ENCODE results near the gene EDA. TPM values are rescaled to one million over a fixed set of nuclear protein-coding genes. Genes with fewer than 3 reads are reported as not detected.

EDA gene
- total and polyA plus RNA-seq, 10 donors: 0.28 to 7.2 (median 3.3) TPM

- no peak overlapping the region for H3K4me3 ChIP-seq
These were observed 132.1 kb downstream of the EDA start for GRCh38 chrX:69748055-69748454.

DNA sequence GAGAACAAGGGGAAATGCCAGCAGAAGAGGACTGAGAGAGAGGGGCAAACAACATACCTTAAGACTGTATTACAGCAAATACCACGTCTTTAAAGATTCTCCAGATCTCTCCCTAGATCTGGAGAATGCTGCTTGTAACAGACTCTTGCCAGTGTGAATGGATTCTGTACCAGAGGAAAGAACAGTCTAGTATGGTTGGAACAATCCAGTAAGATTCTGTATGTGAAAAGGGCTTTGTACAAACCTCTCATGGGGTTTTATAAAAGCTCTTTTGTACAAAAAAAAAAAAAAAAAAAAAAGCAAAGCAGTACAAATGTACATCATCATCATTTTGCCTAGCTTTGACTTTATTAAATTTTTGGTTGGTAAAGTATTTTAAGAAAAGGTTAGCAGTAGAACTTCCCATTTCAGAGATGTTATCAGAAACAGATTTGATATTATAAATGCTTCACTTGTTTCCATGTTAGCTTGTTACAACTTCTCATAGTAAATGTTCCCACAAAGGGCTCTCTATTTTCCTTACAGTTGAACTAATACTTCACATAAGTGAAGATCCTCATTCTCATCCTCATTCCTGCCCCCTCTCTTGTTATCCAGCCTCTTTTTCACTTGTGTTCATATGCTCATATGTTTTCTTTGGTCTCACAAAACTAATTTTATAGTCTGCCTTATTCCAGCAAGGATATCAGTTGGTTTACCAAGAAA, 144.2 kb downstream of the EDA start:
- no peak for DNase-seq
- H3K36me3 ChIP-seq: no peaks in the 10 kb centered on the region
- peaks cover 0 to 7% (median 0%) of the 10 kb centered on the region in 8 donors for H3K9me3 ChIP-seq
- H3K27ac ChIP-seq: no peak overlapping the region
- TF ChIP-seq, protein P1, sequence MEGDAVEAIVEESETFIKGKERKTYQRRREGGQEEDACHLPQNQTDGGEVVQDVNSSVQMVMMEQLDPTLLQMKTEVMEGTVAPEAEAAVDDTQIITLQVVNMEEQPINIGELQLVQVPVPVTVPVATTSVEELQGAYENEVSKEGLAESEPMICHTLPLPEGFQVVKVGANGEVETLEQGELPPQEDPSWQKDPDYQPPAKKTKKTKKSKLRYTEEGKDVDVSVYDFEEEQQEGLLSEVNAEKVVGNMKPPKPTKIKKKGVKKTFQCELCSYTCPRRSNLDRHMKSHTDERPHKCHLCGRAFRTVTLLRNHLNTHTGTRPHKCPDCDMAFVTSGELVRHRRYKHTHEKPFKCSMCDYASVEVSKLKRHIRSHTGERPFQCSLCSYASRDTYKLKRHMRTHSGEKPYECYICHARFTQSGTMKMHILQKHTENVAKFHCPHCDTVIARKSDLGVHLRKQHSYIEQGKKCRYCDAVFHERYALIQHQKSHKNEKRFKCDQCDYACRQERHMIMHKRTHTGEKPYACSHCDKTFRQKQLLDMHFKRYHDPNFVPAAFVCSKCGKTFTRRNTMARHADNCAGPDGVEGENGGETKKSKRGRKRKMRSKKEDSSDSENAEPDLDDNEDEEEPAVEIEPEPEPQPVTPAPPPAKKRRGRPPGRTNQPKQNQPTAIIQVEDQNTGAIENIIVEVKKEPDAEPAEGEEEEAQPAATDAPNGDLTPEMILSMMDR (IDR thresholded peaks at IDR 0.05 in 8 of 11, conservative IDR thresholded peaks at IDR 0.05 in 3 of 11): no peak
- TF ChIP-seq POLR2AphosphoS5 (IDR thresholded peaks at IDR 0.05): no peak
- no peak for TF ChIP-seq POLR2A (IDR thresholded peaks at IDR 0.05)
- H3K4me3 ChIP-seq: no peak overlapping the region
- 29 to 79% (median 55%) methylated on average over 1 of the region's 1 CpG for WGBS, 5 donors
- no peaks in the 10 kb centered on the region for H3K27me3 ChIP-seq (replicated peaks in 1 of 7)
- H3K4me1 ChIP-seq: no peaks in the 10 kb centered on the region
- intact Hi-C loops (cut with DNase I; ENCODE audit: low total_unique reads): no loop called here

More at GRCh38 chrX:69748055-69748454, 132.1 kb downstream of the EDA start:
- no peak overlapping the region for H3K27ac ChIP-seq
- 70 to 90% (median 80%) methylated on average over 1 of the region's 1 CpG for WGBS, 5 donors
- peaks cover 0 to 6% (median 0%) of the 10 kb centered on the region in 8 donors for H3K9me3 ChIP-seq
- TF ChIP-seq POLR2A (IDR thresholded peaks at IDR 0.05) (no peak), POLR2AphosphoS5 (IDR thresholded peaks at IDR 0.05) (no peak)
- TF ChIP-seq, protein P1 (IDR thresholded peaks at IDR 0.05 in 8 of 11, conservative IDR thresholded peaks at IDR 0.05 in 3 of 11): no peak
- no peaks in the 10 kb centered on the region for H3K4me1 ChIP-seq
- intact Hi-C loops (cut with DNase I; ENCODE audit: low total_unique reads): no loop called here
- H3K27me3 ChIP-seq (replicated peaks in 1 of 7): no peaks in the 10 kb centered on the region
- no peaks in the 10 kb centered on the region for H3K36me3 ChIP-seq
- DNase-seq: no peak

- H3K36me3 ChIP-seq: no peaks in the 10 kb centered on the region
- TF ChIP-seq, protein P1 (IDR thresholded peaks at IDR 0.05 in 8 of 11, conservative IDR thresholded peaks at IDR 0.05 in 3 of 11): no peak
- no peak for TF ChIP-seq POLR2A (IDR thresholded peaks at IDR 0.05)
- TF ChIP-seq POLR2AphosphoS5 (IDR thresholded peaks at IDR 0.05): no peak
- WGBS, 5 donors: 62 to 86% (median 80%) methylated on average over 3 of the region's 3 CpGs
- no peaks in the 10 kb centered on the region for H3K9me3 ChIP-seq
- DNase-seq: no peak
- intact Hi-C loops (cut with DNase I; ENCODE audit: low total_unique reads): no loop called here
- H3K4me3 ChIP-seq: no peak overlapping the region
- no peaks in the 10 kb centered on the region for H3K27me3 ChIP-seq (replicated peaks in 1 of 7)
- no peaks in the 10 kb centered on the region for H3K4me1 ChIP-seq
- no peak overlapping the region for H3K27ac ChIP-seq
These were observed 145.7 kb downstream of the EDA start for GRCh38 chrX:69761633-69762032.

GRCh38 chrX:69762340-69762739, 146.4 kb downstream of the EDA start:
- Histone ChIP-seq H3K36me3 (no peaks in the 10 kb centered on the region), H3K4me1 (no peaks in the 10 kb centered on the region), H3K27ac (no peak overlapping the region), H3K9me3 (no peaks in the 10 kb centered on the region), H3K27me3 (replicated peaks in 1 of 7) (no peaks in the 10 kb centered on the region), H3K4me3 (no peak overlapping the region)
- intact Hi-C loops (cut with DNase I; ENCODE audit: low total_unique reads): no loop called here
- no peak for DNase-seq
- WGBS, 5 donors: 69 to 84% (median 78%) methylated on average over 3 of the region's 3 CpGs
- no peak for TF ChIP-seq POLR2A (IDR thresholded peaks at IDR 0.05)
- no peak for TF ChIP-seq POLR2AphosphoS5 (IDR thresholded peaks at IDR 0.05)
- TF ChIP-seq, protein P1 (IDR thresholded peaks at IDR 0.05 in 8 of 11, conservative IDR thresholded peaks at IDR 0.05 in 3 of 11): no peak
